DND-41 (cell line): ENCODE results near the gene XYLT1.

Experiments used
- CTCF ChIP-seq: IDR thresholded peaks from 2 replicates; pipeline ENCODE4 v1.5.1; 2012; ENCODE audit warnings: borderline replicate concordance, low read length, moderate library complexity, mild to moderate bottlenecking; ENCODE audit not compliant: poor library complexity, severe bottlenecking; ENCODE audit errors: extremely low read depth
- EZH2 ChIP-seq: IDR thresholded peaks from 3 replicates; pipeline ENCODE4 v1.6.1; 2012; ENCODE audit warnings: borderline replicate concordance, low read depth, mild to moderate bottlenecking, moderate library complexity, low read length, inconsistent platforms; ENCODE audit not compliant: severe bottlenecking

- TF ChIP-seq CTCF (no peak), EZH2 (no peak)
Observed at GRCh38 chr16:17369421-17370222, 101.1 kb downstream of the XYLT1 start.
